Lung microvascular endothelial cell (primary cell): ENCODE data around the gene NARS2. TPM values are rescaled to one million over a fixed set of nuclear protein-coding genes. Genes with fewer than 3 reads are reported as not detected.
"Not testable (repeated sequence)": the region's sequence is repeated elsewhere in the genome, so short reads cannot be mapped to it uniquely, and the experiment has no call there.

Source experiments
- DNase-seq, 2 donors: peaks; one replicate each; pipeline versions ENCODE4 v3.0.0 to v3.0.0-alpha.2; 2010; ENCODE audit warnings: low read depth in 2 of 2
- total RNA-seq: library from RNA; depleted of rRNA; stranded (reverse); fragments of >200 nt; gene quantifications from 2 replicates; pipeline ENCODE4 v1.2.1, GENCODE V29; 2014

The NARS2 gene
- total RNA-seq, 1 donor from 2014 or later: 11.1 TPM

- DNase-seq: no peak
Observed at GRCh38 chr11:78493413-78493975, 81.2 kb downstream of the NARS2 start.

DNA sequence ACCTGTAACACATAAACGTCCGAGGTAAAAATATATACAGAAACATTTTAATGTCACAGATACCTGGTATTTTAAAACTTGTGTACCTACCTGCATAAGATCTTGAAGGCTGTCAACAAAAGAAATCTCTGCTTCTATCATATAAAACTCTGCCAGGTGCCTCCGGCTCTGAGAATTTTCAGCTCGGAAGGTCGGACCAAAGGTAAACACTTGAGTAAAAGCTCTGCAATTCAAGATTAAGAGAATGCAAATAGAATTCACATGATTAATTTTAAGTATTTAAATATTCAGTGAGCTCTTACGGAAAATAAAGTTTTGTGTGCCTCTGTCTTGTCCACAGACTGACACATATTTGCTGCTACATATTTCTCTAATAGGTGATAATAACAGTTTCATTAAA is 81.7 kb downstream of the NARS2 start:
- DNase-seq: no peak

DNA sequence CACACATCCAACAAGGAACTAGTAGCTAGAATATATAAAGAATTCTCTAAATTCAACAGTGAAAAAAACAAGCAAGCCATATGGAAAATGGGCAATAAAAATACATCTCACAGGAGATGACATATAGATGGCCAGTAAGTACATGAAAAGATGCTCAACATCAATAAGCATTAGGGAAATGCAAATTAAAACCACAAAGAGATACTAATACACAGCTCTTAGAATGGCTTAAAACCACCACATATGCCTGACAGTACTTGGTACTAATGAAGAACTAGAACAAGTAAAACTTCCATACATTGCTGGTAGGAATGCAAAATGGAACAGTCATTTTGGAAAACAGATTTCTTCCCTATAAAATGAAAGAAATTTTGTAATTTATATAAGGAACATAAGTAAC is 85.5 kb downstream of the NARS2 start:
- no peak for DNase-seq

DNA sequence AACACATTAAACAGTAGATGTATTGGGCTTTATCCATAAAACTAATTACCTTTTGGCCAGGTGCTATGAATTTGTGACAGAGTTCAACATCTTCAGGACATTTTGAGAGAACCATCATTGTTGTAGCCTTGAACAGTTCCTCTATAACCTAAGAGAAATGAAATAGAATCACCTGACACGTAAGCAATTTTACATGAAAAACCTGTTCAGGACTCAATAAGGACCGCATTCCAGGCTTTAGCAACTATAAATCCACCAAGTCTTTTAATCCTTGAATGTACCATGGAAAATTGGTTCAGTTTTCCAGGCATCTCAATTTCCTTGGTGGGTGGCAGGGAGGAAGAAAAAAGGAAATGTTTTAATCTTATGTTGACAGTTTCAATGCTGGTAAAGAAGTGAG is 96.1 kb downstream of the NARS2 start:
- no peak for DNase-seq

DNA sequence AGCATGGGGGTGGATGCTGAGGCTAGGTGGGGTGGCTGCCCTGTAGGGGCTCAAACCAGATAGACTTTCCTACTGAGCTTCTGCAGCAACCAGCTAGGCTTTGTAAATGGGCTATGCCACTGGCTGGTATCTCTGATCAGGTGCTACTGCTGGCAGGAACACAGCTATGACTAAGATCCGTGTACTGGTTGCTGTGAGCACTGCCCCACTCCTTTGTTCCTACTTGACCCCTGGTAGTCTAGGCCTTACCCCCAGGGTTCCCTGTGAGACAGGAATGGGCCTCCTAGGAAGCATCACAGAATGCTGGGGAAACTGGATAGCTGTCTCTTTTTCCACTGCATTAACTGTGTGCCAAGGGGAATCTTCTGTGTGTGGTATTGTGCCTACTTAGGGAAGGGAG is 98.6 kb downstream of the NARS2 start:
- DNase-seq: peak; percentile 32

DNA sequence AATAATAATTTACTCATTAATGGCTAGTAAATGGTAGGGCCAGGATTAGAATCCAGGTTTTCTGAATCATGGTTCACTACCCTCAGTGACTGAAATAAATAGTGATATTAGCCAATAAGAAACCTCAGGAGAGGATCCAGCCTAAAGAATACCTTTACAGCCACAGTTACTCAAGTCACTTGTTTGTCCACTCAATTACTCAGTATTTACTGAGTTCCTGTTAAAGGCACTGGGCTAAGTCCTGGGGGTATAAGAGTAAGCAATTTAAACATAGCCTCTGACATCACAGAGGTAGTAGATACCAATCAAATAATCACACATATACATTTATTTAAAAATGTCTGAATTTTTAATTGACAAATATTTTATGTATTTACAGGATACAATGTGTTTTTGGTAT is 100.2 kb downstream of the NARS2 start:
- no peak for DNase-seq

DNA sequence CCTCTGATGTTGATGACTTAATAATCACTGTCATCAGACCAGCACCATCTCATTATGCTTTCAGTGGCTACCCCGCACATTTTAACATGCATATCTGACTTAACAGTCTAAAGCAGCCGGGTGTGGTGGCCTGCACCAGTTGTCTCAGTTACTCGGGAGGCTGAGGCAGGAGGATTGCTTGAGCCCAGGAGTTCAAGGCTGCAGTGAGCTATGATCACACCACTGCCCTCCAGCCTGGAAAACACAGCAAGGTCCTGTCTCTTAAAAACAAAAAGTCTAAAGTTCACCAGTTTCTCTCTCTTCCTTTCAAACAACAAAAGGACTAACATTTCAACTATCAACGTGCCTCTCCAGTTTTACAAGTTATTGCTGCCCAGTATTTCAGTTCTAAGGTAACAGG is 101.8 kb downstream of the NARS2 start:
- DNase-seq: no peak

GRCh38 chr11:78472382-78472781 is 102.3 kb downstream of the NARS2 start:
- DNase-seq: no peak

DNA sequence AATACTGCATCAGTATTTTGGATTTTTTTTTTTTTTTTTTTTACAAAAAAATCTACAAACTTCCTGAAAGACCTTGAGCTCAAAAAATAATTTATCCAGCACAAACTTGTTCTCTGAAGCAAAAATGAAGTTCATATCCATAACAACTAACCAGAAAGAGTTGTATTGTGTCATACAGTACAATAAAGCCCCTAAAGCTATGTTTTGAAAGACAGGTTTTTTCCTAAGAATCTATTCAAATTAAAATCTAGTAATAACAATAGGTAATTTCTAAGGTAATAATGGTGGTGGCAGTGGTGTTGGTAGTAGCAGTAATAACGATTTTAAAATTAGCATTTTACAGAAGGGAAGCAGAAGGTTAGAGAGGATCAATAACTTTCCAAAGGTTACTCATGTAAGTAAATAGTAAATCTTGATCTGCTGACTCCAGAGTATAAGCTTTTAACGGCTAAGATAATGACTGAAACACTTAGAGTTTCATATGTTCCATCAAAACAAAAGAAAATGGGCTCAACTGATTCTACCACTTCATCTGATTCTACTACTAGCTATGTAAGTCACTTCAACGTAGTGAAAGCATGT is 103.7 kb downstream of the NARS2 start:
- no peak for DNase-seq

DNA sequence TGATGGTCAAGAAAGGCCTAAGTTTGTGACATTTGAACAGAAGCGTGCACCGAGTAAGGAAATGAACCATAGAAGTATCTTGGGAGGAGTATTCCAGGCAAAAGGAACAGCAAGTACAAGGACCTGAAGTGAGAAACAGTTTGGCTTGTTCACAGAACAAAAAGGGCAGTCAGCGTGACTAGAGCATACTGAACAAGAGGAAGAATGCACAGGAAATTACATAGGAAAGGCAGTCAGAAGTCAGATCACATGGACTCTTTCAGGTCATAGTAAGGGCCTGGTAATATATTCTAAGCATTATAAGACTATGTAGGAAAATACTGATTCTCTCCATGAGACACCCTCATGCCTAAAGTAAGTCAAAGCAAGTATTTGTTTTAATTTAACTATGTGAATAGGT is 104.8 kb downstream of the NARS2 start:
- peak; percentile 80 to 83 for DNase-seq

DNA sequence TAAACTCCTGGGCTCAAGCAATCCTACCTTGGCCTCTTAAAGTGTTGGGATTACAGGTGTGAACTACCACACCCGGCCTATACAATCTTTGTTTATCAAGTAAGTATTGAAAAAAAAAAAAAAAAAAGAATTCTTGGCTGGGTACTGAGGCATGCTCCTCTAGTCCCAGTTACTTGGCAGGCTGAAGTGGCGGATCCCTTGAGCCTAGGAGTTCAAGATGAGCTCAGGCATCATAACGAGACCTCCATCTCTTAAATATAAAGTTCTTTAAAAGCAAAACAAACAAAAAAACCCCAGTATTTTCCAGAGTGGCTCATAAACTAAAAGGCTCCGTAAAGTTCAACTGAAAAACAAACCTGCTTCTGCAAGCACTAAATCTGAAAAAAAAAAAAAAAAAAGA is 106.7 kb downstream of the NARS2 start:
- no peak for DNase-seq

DNA sequence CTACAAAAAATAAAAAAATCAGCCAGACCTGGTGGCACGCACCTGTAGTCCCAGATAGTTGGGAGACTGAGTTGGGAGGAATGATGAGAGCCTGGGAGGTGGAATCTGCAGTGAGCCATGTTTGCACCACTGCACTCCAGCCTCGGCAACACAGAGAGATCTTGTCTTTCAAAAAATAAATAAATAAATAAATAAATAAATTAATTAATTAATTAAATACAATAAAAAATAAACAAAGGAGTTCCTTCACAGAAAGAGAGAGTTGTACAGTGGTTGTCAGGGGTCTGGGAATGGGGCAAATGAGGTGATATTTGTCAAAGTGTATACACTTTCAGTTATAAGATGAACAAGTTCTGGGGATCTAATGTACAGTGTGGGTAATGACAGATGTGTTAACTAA is 107.3 kb downstream of the NARS2 start:
- no peak for DNase-seq

GRCh38 chr11:78465169-78465942 is 109.3 kb downstream of the NARS2 start:
- no peak for DNase-seq

DNA sequence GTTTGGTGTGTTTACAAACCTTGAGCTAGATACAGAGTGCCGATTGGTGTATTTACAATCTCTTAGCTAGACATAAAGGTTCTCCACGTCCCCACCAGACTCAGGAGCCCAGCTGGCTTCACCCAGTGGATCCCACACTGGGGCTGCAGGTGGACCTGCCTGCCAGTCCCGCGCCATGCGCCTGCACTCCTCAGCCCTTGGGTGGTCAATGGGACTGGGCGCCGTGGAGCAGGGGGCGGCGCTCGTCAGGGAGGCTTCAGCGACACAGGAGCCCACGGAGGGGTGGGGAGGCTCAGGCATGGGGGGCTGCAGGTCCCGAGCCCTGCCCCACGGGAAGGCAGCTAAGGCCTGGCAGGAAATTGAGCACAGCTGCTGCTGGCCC is 109.9 kb downstream of the NARS2 start:
- not testable (repeated sequence) for DNase-seq

DNA sequence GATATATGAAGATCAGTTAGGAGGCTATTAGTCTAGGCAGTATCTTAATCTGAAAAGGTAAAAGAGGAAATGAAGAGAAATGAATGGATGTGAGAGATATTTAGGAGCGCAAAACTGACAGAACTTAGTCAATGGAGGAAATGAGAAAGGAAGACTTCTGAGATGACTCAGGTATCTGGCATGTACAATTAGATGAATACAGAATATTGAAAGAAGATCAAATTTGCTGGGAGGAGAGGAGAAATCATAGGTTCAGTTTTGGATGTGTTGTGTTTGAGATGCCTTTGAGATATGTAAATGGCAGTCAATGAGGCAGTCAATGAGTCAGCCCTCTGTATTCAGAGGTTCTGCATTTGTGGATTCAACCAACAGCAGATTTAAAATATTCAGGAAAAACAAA is 114.2 kb downstream of the NARS2 start:
- peak in 1 of 2 donors; percentile 45 for DNase-seq

DNA sequence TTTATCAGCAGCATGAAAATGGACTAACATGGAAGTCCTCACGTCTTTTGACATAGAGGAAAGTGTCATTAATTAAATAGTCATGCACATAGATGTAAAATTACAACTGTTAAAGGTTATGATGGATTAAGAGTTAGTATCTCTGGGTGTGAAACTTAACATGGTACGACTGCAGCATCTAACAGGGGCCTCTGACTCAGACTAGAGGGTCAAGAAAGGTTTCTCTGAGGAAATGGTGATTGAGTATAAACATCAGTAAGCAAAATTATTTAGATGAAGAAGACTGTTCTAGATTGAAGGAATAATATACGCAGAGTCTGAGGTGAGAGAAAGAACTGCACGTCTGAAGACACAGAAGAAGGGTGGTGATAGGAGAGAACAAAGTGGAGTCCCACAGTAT is 114.9 kb downstream of the NARS2 start:
- DNase-seq: peak in 1 of 2 donors; percentile 53

GRCh38 chr11:78457448-78457847 is 117.2 kb downstream of the NARS2 start:
- no peak for DNase-seq

- DNase-seq: no peak
Observed at GRCh38 chr11:78453140-78453935, 121.3 kb downstream of the NARS2 start.

DNA sequence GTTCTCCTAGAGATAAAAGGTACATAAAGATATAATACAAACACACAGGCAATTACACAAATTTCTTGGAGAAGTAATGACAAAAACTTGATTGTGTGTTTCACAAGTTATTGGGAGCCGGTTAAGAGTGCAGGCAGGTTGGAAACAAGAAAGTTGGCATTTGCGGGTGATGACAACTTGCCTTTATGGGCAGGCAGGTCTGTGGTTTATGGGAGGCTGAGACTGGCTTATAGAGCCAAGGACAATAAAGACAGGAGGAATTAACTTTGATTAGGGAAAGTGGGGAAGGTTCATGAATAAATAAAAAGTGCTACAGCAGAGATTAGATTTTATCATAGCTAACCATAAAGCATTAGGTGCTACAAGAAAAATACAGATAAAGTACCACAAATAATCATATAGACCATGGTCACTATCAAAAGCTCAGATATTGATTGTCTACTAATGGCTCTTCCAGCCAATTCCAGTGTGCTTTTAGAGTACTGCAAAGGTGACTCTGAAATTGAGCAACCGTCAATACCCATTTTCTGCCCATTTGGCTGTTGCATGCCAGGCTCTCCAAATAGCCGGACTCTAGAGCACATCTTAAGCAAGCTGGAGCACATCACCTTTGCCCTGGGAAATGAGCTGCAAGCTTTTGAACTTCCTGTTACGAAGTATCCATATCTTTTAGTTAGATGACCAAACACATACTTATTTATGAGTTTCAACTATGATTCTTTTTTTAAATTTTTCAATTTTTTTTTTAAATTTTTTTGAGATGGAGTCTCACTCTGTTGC is 123.1 kb downstream of the NARS2 start:
- peak in 1 of 2 donors; percentile 58 for DNase-seq

- no peak for DNase-seq
Observed at GRCh38 chr11:78450866-78451265, 123.8 kb downstream of the NARS2 start.

GRCh38 chr11:78449866-78450265 is 124.8 kb downstream of the NARS2 start:
- no peak for DNase-seq
